ENCODE results near the gene SPEF2. TPM values are rescaled to one million over a fixed set of nuclear protein-coding genes. Genes with fewer than 3 reads are reported as not detected.
"Not testable (repeated sequence)": the region's sequence is repeated elsewhere in the genome, so short reads cannot be mapped to it uniquely, and the experiment has no call there.

Gene SPEF2
- total and polyA plus RNA-seq, 2 experiments from 2014 or later, result 5.1 TPM

DNA sequence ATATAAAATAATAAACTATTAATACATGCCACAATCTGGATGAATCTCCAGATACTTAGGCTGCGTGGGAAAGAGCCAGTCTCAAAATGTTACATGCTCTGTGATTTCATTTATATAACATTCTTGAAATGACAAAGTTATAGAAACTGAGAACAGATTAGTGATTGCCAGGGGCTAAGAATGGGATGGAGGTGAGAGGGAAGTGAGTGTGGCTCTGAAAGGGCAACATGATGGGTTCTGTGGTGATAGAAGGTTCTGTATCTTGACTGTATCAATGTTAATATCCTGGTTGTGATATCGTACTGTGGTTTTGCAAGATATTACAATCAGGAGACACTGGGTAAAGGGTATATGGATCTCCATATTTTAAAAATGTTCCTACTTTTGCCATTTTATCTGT, 50.7 kb downstream of the SPEF2 start:
- Histone ChIP-seq H3K27me3 (no peaks in the 10 kb centered on the region), H2AFZ (no peak overlapping the region), H3K4me1 (ENCODE audit: insufficient read depth) (no peaks in the 10 kb centered on the region), H3K4me2 (no peak overlapping the region), H4K20me1 (ENCODE audit: insufficient read depth, poor library complexity, severe bottlenecking) (no peaks in the 10 kb centered on the region), H3K4me3 (no peak overlapping the region), H3K27ac (no peak overlapping the region), H3K9me2 (replicated peaks; ENCODE audit: insufficient read depth) (no peaks in the 10 kb centered on the region), H3K79me2 (no peaks in the 10 kb centered on the region), H3K9me3 (ENCODE audit: low read depth) (no peaks in the 10 kb centered on the region), H3K36me3 (replicated peaks; ENCODE audit: insufficient read depth, low read depth) (no peaks in the 10 kb centered on the region)
- no peak for TF ChIP-seq EZH2phosphoT487 (IDR thresholded peaks at IDR 0.05; ENCODE audit: low read depth, severe bottlenecking, unreplicated experiment)
- DNase-seq (ENCODE audit: low spot score), result no peak
- WGBS (ENCODE audit: low lambda C conversion rate, missing lambda C conversion rate), result 91% methylated on average over 2 of the region's 2 CpGs

DNA sequence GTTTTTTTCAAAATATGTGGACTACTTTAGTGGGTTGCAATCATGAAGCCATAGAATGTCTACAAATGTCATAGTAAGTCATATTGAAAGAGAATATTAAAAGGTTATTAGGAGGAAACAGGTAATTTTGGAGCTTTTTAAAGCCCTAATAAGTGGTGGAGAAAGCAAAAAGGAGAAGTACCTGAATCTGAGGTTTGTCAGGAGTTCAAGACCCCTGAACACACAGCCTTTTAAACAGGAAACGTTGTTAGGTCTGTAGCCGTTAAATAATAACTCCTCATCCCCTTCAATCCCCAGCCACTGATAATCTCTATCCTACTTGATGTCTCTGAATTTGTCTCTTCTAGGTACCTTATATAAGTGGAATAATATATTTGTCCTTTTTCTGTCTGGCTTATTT, 51.1 kb downstream of the SPEF2 start:
- H3K4me1 ChIP-seq (ENCODE audit: insufficient read depth), result no peaks in the 10 kb centered on the region
- H3K79me2 ChIP-seq, result no peaks in the 10 kb centered on the region
- H3K36me3 ChIP-seq (replicated peaks; ENCODE audit: insufficient read depth, low read depth), result no peaks in the 10 kb centered on the region
- WGBS (ENCODE audit: low lambda C conversion rate, missing lambda C conversion rate), result 74% methylated on average over 2 of the region's 2 CpGs
- no peak overlapping the region for H3K4me3 ChIP-seq
- no peaks in the 10 kb centered on the region for H4K20me1 ChIP-seq (ENCODE audit: insufficient read depth, poor library complexity, severe bottlenecking)
- H2AFZ ChIP-seq, result no peak overlapping the region
- no peaks in the 10 kb centered on the region for H3K9me2 ChIP-seq (replicated peaks; ENCODE audit: insufficient read depth)
- H3K27me3 ChIP-seq, result no peaks in the 10 kb centered on the region
- no peaks in the 10 kb centered on the region for H3K9me3 ChIP-seq (ENCODE audit: low read depth)
- no peak overlapping the region for H3K27ac ChIP-seq
- no peak for DNase-seq (ENCODE audit: low spot score)
- no peak overlapping the region for H3K4me2 ChIP-seq
- TF ChIP-seq, protein P1, sequence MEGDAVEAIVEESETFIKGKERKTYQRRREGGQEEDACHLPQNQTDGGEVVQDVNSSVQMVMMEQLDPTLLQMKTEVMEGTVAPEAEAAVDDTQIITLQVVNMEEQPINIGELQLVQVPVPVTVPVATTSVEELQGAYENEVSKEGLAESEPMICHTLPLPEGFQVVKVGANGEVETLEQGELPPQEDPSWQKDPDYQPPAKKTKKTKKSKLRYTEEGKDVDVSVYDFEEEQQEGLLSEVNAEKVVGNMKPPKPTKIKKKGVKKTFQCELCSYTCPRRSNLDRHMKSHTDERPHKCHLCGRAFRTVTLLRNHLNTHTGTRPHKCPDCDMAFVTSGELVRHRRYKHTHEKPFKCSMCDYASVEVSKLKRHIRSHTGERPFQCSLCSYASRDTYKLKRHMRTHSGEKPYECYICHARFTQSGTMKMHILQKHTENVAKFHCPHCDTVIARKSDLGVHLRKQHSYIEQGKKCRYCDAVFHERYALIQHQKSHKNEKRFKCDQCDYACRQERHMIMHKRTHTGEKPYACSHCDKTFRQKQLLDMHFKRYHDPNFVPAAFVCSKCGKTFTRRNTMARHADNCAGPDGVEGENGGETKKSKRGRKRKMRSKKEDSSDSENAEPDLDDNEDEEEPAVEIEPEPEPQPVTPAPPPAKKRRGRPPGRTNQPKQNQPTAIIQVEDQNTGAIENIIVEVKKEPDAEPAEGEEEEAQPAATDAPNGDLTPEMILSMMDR (IDR thresholded peaks at IDR 0.05; ENCODE audit: poor library complexity), result no peak
- no peak for TF ChIP-seq EZH2phosphoT487 (IDR thresholded peaks at IDR 0.05; ENCODE audit: low read depth, severe bottlenecking, unreplicated experiment)
- TF ChIP-seq EZH2 (IDR thresholded peaks at IDR 0.05; ENCODE audit: borderline replicate concordance), result no peak

DNA sequence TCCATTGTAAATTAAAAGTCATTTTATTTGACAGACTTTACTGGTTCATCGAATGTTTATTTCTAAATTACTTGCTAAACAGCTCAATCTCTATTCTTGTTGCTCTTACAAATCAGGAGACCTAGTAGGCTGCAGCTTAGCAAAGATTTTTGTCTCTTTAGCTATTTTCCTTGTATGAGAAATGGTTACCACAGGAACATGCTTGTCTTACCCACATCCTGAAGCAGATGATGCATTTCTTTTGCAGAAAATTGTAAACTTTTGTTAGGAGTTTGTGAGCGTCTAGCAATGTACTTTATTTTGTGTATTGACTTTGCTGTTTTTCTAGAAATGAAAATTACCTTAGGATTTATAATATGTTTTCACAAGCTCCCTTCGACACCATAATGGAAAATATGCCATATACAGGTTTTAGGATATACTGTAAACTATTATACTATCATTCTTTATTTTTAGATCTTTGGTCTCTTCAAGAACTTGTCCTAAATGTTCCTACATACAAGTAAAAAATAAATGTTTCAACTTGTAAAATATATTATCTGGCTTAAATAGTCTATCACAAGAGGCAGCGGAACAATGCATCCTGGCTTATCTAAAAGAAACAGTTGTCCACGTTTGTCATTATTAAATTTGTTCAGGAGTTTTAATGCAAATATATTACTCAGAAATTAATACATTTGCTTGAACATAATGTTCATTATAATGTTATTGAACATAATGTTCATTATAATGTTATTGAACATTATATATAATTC, 54.1 kb downstream of the SPEF2 start:
- WGBS (ENCODE audit: low lambda C conversion rate, missing lambda C conversion rate), result 88% methylated on average over 5 of the region's 5 CpGs
- H3K4me2 ChIP-seq, result no peak overlapping the region
- H3K79me2 ChIP-seq, result no peaks in the 10 kb centered on the region
- TF ChIP-seq EZH2phosphoT487 (IDR thresholded peaks at IDR 0.05; ENCODE audit: low read depth, severe bottlenecking, unreplicated experiment) (no peak), EZH2 (IDR thresholded peaks at IDR 0.05; ENCODE audit: borderline replicate concordance) (no peak)
- TF ChIP-seq, protein P1 (IDR thresholded peaks at IDR 0.05; ENCODE audit: poor library complexity), result no peak
- no peak for DNase-seq (ENCODE audit: low spot score)
- no peaks in the 10 kb centered on the region for H3K9me2 ChIP-seq (replicated peaks; ENCODE audit: insufficient read depth)
- no peak overlapping the region for H3K4me3 ChIP-seq
- no peak overlapping the region for H2AFZ ChIP-seq
- H4K20me1 ChIP-seq (ENCODE audit: insufficient read depth, poor library complexity, severe bottlenecking), result no peaks in the 10 kb centered on the region
- H3K27me3 ChIP-seq, result no peaks in the 10 kb centered on the region
- no peaks in the 10 kb centered on the region for H3K36me3 ChIP-seq (replicated peaks; ENCODE audit: insufficient read depth, low read depth)
- no peak overlapping the region for H3K27ac ChIP-seq
- no peaks in the 10 kb centered on the region for H3K4me1 ChIP-seq (ENCODE audit: insufficient read depth)
- H3K9me3 ChIP-seq (ENCODE audit: low read depth), result no peaks in the 10 kb centered on the region

DNA sequence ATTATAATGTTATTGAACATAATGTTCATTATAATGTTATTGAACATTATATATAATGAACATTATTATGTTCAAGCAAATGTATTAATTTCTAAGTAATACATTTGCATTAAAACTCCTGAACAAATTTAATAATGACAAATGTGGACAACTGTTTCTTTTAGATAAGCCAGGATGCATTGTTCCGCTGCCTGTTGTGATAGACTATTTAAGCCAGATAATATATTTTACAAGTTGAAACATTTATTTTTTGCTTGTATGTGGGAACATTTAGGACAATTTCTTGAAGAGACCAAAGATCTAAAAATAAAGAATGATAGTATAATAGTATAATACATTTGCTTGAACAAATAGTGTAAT, 54.6 kb downstream of the SPEF2 start:
- 97% methylated on average over 1 of the region's 1 CpG for WGBS (ENCODE audit: low lambda C conversion rate, missing lambda C conversion rate)
- not testable (repeated sequence) for H3K9me2 ChIP-seq (replicated peaks; ENCODE audit: insufficient read depth); H3K79me2 ChIP-seq; DNase-seq (ENCODE audit: low spot score); H4K20me1 ChIP-seq (ENCODE audit: insufficient read depth, poor library complexity, severe bottlenecking); H3K27ac ChIP-seq; H3K4me3 ChIP-seq; H3K9me3 ChIP-seq (ENCODE audit: low read depth); H3K27me3 ChIP-seq; H3K36me3 ChIP-seq (replicated peaks; ENCODE audit: insufficient read depth, low read depth); H3K4me1 ChIP-seq (ENCODE audit: insufficient read depth); H3K4me2 ChIP-seq; H2AFZ ChIP-seq
